ACC112 (cell line): ENCODE data around the gene GRIN1.

Experiments used
- H2AFZ ChIP-seq: fragments of 200-600 bp; sonication (generic); one replicate; pipeline ENCODE4 v1.6.0; 2017; ENCODE audit warnings: antibody characterized with exemption, low read length; ENCODE audit not compliant: unreplicated experiment
- H3K27ac ChIP-seq: fragments of 200-600 bp; sonication (generic); 2 replicates; pipeline ENCODE4 v1.5.1; 2014; ENCODE audit warnings: low read depth, mild to moderate bottlenecking, antibody characterized with exemption, low read length, moderate library complexity
- H3K27me3 ChIP-seq: fragments of 200-600 bp; sonication (generic); 2 replicates; pipeline ENCODE4 v1.6.1; 2014; ENCODE audit warnings: mild to moderate bottlenecking, antibody characterized with exemption, low read length, moderate library complexity, mixed read lengths; ENCODE audit not compliant: insufficient read depth
- H3K36me3 ChIP-seq: fragments of 200-600 bp; sonication (generic); 2 replicates; pipeline ENCODE4 v1.6.1; 2016; ENCODE audit warnings: mild to moderate bottlenecking, antibody characterized with exemption, low read length, moderate library complexity, mixed read lengths; ENCODE audit not compliant: insufficient read depth
- H3K4me1 ChIP-seq: fragments of 200-600 bp; sonication (generic); one replicate; pipeline ENCODE4 v1.6.1; 2016; ENCODE audit warnings: low read length, mixed read lengths; ENCODE audit not compliant: insufficient read depth, unreplicated experiment, control insufficient read depth
- H3K4me3 ChIP-seq: fragments of 200-600 bp; sonication (generic); 2 replicates; pipeline ENCODE4 v1.5.1; 2014; ENCODE audit warnings: mild to moderate bottlenecking, low read depth, low read length
- H3K79me2 ChIP-seq: fragments of 200-600 bp; sonication (generic); one replicate; pipeline ENCODE4 v1.6.0; 2016; ENCODE audit warnings: low read length; ENCODE audit not compliant: control insufficient read depth, unreplicated experiment, insufficient read depth

Gene GRIN1

DNA sequence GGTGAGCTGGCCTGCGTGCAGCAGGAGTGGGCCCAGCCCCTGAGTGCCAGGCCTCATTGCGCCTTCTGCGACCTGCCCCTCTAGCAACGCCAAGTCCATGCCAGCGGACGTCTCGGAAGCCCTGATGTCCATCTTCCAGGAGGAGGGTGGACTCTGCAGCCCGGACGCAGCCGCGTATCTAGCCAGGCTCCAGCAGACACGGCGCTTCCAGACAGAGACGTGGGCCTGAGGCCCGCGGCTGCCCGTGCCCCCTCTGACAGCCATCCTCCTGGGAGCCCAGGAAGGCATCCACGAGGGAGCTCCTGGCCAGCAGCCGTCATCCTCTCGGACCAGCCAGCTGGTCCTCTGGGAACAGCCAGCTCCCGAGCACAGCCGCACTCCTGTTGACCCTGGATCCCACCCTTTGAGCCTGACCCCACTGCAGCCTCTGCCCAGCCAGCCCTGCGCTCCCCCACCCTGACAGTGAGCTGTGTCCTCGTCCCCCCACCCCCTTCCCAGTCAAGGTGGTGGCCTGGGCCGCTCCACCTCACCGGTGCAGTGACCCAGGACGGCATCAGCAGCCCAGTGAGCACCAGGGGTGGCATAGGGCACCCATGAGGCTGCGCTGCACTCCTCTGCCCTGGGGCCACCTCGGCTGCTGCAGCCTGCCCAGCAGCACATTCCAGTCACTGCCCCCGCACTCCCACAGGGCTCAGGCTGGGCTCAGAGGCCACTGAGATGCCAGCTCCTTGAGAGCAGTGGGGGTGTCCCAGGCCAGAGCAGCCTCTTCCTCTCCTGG lies 77.4 kb downstream of the GRIN1 start:
- H3K79me2 ChIP-seq = no peaks in the 10 kb centered on the region
- H3K36me3 ChIP-seq = no peaks in the 10 kb centered on the region
- no peak overlapping the region for H2AFZ ChIP-seq
- no peak overlapping the region for H3K27ac ChIP-seq
- H3K4me3 ChIP-seq = no peak overlapping the region
- no peaks in the 10 kb centered on the region for H3K27me3 ChIP-seq
- peaks cover 29% of the 10 kb centered on the region for H3K4me1 ChIP-seq

DNA sequence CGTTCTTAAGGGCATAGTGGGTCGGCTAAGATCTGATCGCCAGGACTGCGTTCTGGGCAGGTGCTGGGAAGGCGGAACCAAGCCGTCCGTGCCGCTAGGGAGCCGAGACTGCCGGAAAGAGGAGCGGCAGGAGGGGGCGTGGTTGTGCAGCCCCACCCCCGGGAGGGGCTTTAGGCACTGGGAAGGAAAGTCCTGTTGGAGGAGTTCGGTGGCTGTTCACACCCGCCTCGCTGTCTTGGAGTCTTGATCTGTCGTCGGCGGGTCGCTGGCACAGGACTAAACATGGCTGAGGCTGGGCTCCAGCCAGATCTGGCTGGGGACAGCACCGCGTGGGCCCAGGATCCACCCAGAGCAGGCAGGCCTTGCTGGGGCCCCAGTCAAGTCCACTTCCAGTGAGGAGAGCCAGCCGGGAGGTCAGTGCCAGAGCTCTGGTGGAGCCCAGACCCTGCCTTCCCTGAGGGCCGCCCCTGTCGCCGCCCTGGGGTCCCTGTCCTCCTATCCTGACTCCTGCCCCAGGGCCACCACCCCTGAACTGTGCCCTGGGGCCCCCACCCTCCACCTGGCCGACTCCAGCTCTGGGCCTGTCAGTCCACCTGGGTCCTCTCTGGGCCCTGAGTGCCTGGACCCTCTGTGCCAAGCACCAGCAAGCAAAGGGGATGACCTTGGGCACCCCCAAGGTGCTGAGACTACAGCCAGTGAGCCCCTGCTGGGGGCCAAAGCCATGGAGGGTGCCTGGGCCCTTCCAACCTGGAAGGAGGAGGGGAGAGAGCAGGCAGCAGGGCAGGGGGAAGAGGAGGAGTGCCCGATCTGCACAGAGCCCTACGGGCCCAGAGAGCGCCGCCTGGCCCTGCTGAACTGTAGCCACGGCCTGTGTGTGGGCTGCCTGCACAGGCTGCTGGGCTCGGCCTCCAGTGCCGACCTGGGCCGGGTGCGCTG lies 78.6 kb downstream of the GRIN1 start:
- H3K4me3 ChIP-seq = no peak overlapping the region
- no peak overlapping the region for H3K27ac ChIP-seq
- no peaks in the 10 kb centered on the region for H3K27me3 ChIP-seq
- H3K36me3 ChIP-seq = no peaks in the 10 kb centered on the region
- no peaks in the 10 kb centered on the region for H3K79me2 ChIP-seq
- peaks cover 32% of the 10 kb centered on the region for H3K4me1 ChIP-seq
- no peak overlapping the region for H2AFZ ChIP-seq

- Histone ChIP-seq H3K27me3 (no peaks in the 10 kb centered on the region), H2AFZ (no peak overlapping the region), H3K27ac (peak overlapping the region; percentile 22; the same call in 1 of the 2 replicates), H3K4me3 (peak overlapping the region; percentile 39; the same call in 1 of the 2 replicates), H3K4me1 (peaks cover 37% of the 10 kb centered on the region), H3K79me2 (no peaks in the 10 kb centered on the region), H3K36me3 (no peaks in the 10 kb centered on the region)
Observed at GRCh38 chr9:137218212-137218753, 79.3 kb downstream of the GRIN1 start.
